Right renal cortex interstitium (tissue), 3 donors: ENCODE results near the gene SLC7A5. TPM values are rescaled to one million over a fixed set of nuclear protein-coding genes. Genes with fewer than 3 reads are reported as not detected.
"Not testable (repeated sequence)": the region's sequence is repeated elsewhere in the genome, so short reads cannot be mapped to it uniquely, and the experiment has no call there.

Experiments used
- DNase-seq, 3 donors: peaks; one replicate each; pipeline ENCODE4 v3.0.0-alpha.2; 2013; ENCODE audit warnings: low read depth in 3 of 3, low spot score in 2 of 3
- polyA plus RNA-seq, 3 donors: library from polyadenylated mRNA; unstranded; fragments of 120-200 nt; gene quantifications; one replicate each; pipeline ENCODE4 v1.2.1, GENCODE V29; 2013; ENCODE audit not compliant: insufficient read length in 3 of 3

The SLC7A5 gene
- 1 to 10 TPM; 2.8 to 4.3 (median 4.1) TPM for polyA plus RNA-seq

- not testable (repeated sequence) for DNase-seq
These were observed at the start of gene SLC7A5 for GRCh38 chr16:87869061-87869878. Gene SLC7A5 (minus strand): TSS chr16:87869507. CDS start chr16:87869422, 85 bp downstream.

GRCh38 chr16:87918338-87918737 is 49.0 kb upstream of the SLC7A5 start:
- no peak for DNase-seq

- DNase-seq, result no peak
These were observed 48.2 kb upstream of the SLC7A5 start for GRCh38 chr16:87917503-87917902.

- no peak for DNase-seq
These were observed 45.5 kb upstream of the SLC7A5 start for GRCh38 chr16:87914812-87915211.

- DNase-seq, result not testable (repeated sequence)
These were observed 44.9 kb upstream of the SLC7A5 start for GRCh38 chr16:87914021-87914725.

- not testable (repeated sequence) for DNase-seq
These were observed 43.4 kb upstream of the SLC7A5 start for GRCh38 chr16:87912691-87913090.

GRCh38 chr16:87911106-87911763 is 41.9 kb upstream of the SLC7A5 start:
- not testable (repeated sequence) for DNase-seq

- not testable (repeated sequence) for DNase-seq
These were observed 40.1 kb upstream of the SLC7A5 start for GRCh38 chr16:87909203-87909935.

GRCh38 chr16:87908101-87908500 is 38.8 kb upstream of the SLC7A5 start:
- not testable (repeated sequence) for DNase-seq

GRCh38 chr16:87905521-87905920 is 36.2 kb upstream of the SLC7A5 start:
- DNase-seq, result not testable (repeated sequence)

GRCh38 chr16:87904963-87905362 is 35.7 kb upstream of the SLC7A5 start:
- not testable (repeated sequence) for DNase-seq

GRCh38 chr16:87900489-87900888 is 31.2 kb upstream of the SLC7A5 start:
- not testable (repeated sequence) for DNase-seq

- no peak for DNase-seq
These were observed 28.5 kb upstream of the SLC7A5 start for GRCh38 chr16:87897521-87898505.

- not testable (repeated sequence) for DNase-seq
These were observed 27.7 kb upstream of the SLC7A5 start for GRCh38 chr16:87896924-87897520.

GRCh38 chr16:87896176-87896890 is 27.0 kb upstream of the SLC7A5 start:
- DNase-seq, result not testable (repeated sequence)

- no peak for DNase-seq
These were observed 26.4 kb upstream of the SLC7A5 start for GRCh38 chr16:87895641-87896141.

GRCh38 chr16:87894005-87894404 is 24.7 kb upstream of the SLC7A5 start:
- DNase-seq, result not testable (repeated sequence)

- no peak for DNase-seq
These were observed 22.5 kb upstream of the SLC7A5 start for GRCh38 chr16:87891764-87892163.
